ENCODE results near the gene NKAIN1.

The NKAIN1 gene

GRCh38 chr1:31241321-31241720, 1.6 kb upstream of the NKAIN1 start:
- no peak overlapping the region for H3K9ac ChIP-seq (ENCODE audit: insufficient read length)
- TF ChIP-seq EZH2 (IDR thresholded peaks at IDR 0.05) = no peak
- TF ChIP-seq POLR2AphosphoS5 (IDR thresholded peaks at IDR 0.05; ENCODE audit: borderline replicate concordance, low read depth, low read length) = no peak
- TF ChIP-seq FOXP2 (optimal IDR thresholded peaks at IDR 0.05; ENCODE audit: control extremely low read depth, extremely low read length, insufficient read depth) = no peak
- no peaks in the 10 kb centered on the region for H3K36me3 ChIP-seq (ENCODE audit: insufficient read depth, low read length)
- H3K27ac ChIP-seq = no peak overlapping the region
- H3K9me3 ChIP-seq (ENCODE audit: low read depth, low read length) = no peaks in the 10 kb centered on the region
- H3K4me3 ChIP-seq = no peak overlapping the region
- no peak for DNase-seq (ENCODE audit: low read depth, low spot score)

- Histone ChIP-seq H3K27ac (no peak overlapping the region), H3K9me3 (ENCODE audit: low read depth, low read length) (no peaks in the 10 kb centered on the region), H3K4me3 (peak overlapping the region; percentile 53), H3K9ac (ENCODE audit: insufficient read length) (no peak overlapping the region), H3K36me3 (ENCODE audit: insufficient read depth, low read length) (no peaks in the 10 kb centered on the region)
- DNase-seq (ENCODE audit: low read depth, low spot score) = no peak
- TF ChIP-seq POLR2AphosphoS5 (IDR thresholded peaks at IDR 0.05; ENCODE audit: borderline replicate concordance, low read depth, low read length) (no peak), FOXP2 (optimal IDR thresholded peaks at IDR 0.05; ENCODE audit: control extremely low read depth, extremely low read length, insufficient read depth) (no peak), EZH2 (IDR thresholded peaks at IDR 0.05) (no peak)
These were observed 587 bp downstream of the NKAIN1 start for GRCh38 chr1:31238986-31239613.

GRCh38 chr1:31238612-31238985, 1.1 kb downstream of the NKAIN1 start:
- DNase-seq (ENCODE audit: low read depth, low spot score) = no peak
- H3K4me3 ChIP-seq = no peak overlapping the region
- TF ChIP-seq POLR2AphosphoS5 (IDR thresholded peaks at IDR 0.05; ENCODE audit: borderline replicate concordance, low read depth, low read length) = no peak
- no peak for TF ChIP-seq FOXP2 (optimal IDR thresholded peaks at IDR 0.05; ENCODE audit: control extremely low read depth, extremely low read length, insufficient read depth)
- TF ChIP-seq EZH2 (IDR thresholded peaks at IDR 0.05) = no peak
- no peak overlapping the region for H3K9ac ChIP-seq (ENCODE audit: insufficient read length)
- no peak overlapping the region for H3K27ac ChIP-seq
- H3K9me3 ChIP-seq (ENCODE audit: low read depth, low read length) = no peaks in the 10 kb centered on the region
- no peaks in the 10 kb centered on the region for H3K36me3 ChIP-seq (ENCODE audit: insufficient read depth, low read length)

- no peaks in the 10 kb centered on the region for H3K36me3 ChIP-seq (ENCODE audit: insufficient read depth, low read length)
- H3K27ac ChIP-seq = no peak overlapping the region
- H3K9me3 ChIP-seq (ENCODE audit: low read depth, low read length) = no peaks in the 10 kb centered on the region
- no peak overlapping the region for H3K4me3 ChIP-seq
- no peak overlapping the region for H3K9ac ChIP-seq (ENCODE audit: insufficient read length)
- TF ChIP-seq FOXP2 (optimal IDR thresholded peaks at IDR 0.05; ENCODE audit: control extremely low read depth, extremely low read length, insufficient read depth) (no peak), EZH2 (IDR thresholded peaks at IDR 0.05) (no peak), POLR2AphosphoS5 (IDR thresholded peaks at IDR 0.05; ENCODE audit: borderline replicate concordance, low read depth, low read length) (no peak)
- no peak for DNase-seq (ENCODE audit: low read depth, low spot score)
These were observed 4.8 kb downstream of the NKAIN1 start for GRCh38 chr1:31234870-31235269.

GRCh38 chr1:31234123-31234708, 5.5 kb downstream of the NKAIN1 start:
- H3K36me3 ChIP-seq (ENCODE audit: insufficient read depth, low read length) = no peaks in the 10 kb centered on the region
- no peak overlapping the region for H3K9ac ChIP-seq (ENCODE audit: insufficient read length)
- H3K9me3 ChIP-seq (ENCODE audit: low read depth, low read length) = no peaks in the 10 kb centered on the region
- TF ChIP-seq EZH2 (IDR thresholded peaks at IDR 0.05) (no peak), FOXP2 (optimal IDR thresholded peaks at IDR 0.05; ENCODE audit: control extremely low read depth, extremely low read length, insufficient read depth) (no peak), POLR2AphosphoS5 (IDR thresholded peaks at IDR 0.05; ENCODE audit: borderline replicate concordance, low read depth, low read length) (no peak)
- H3K27ac ChIP-seq = no peak overlapping the region
- DNase-seq (ENCODE audit: low read depth, low spot score) = no peak
- H3K4me3 ChIP-seq = no peak overlapping the region

- TF ChIP-seq EZH2 (IDR thresholded peaks at IDR 0.05) (no peak), FOXP2 (optimal IDR thresholded peaks at IDR 0.05; ENCODE audit: control extremely low read depth, extremely low read length, insufficient read depth) (no peak), POLR2AphosphoS5 (IDR thresholded peaks at IDR 0.05; ENCODE audit: borderline replicate concordance, low read depth, low read length) (no peak)
- Histone ChIP-seq H3K9ac (ENCODE audit: insufficient read length) (no peak overlapping the region), H3K27ac (no peak overlapping the region), H3K9me3 (ENCODE audit: low read depth, low read length) (no peaks in the 10 kb centered on the region), H3K4me3 (no peak overlapping the region), H3K36me3 (ENCODE audit: insufficient read depth, low read length) (no peaks in the 10 kb centered on the region)
- no peak for DNase-seq (ENCODE audit: low read depth, low spot score)
These were observed 7.0 kb downstream of the NKAIN1 start for GRCh38 chr1:31232689-31233088.

- TF ChIP-seq EZH2 (IDR thresholded peaks at IDR 0.05) (no peak), POLR2AphosphoS5 (IDR thresholded peaks at IDR 0.05; ENCODE audit: borderline replicate concordance, low read depth, low read length) (no peak), FOXP2 (optimal IDR thresholded peaks at IDR 0.05; ENCODE audit: control extremely low read depth, extremely low read length, insufficient read depth) (no peak)
- no peaks in the 10 kb centered on the region for H3K36me3 ChIP-seq (ENCODE audit: insufficient read depth, low read length)
- H3K4me3 ChIP-seq = no peak overlapping the region
- H3K27ac ChIP-seq = no peak overlapping the region
- DNase-seq (ENCODE audit: low read depth, low spot score) = no peak
- no peaks in the 10 kb centered on the region for H3K9me3 ChIP-seq (ENCODE audit: low read depth, low read length)
- H3K9ac ChIP-seq (ENCODE audit: insufficient read length) = no peak overlapping the region
These were observed 7.9 kb downstream of the NKAIN1 start for GRCh38 chr1:31231802-31232201.

GRCh38 chr1:31230378-31230777, 9.3 kb downstream of the NKAIN1 start:
- Histone ChIP-seq H3K9ac (ENCODE audit: insufficient read length) (no peak overlapping the region), H3K9me3 (ENCODE audit: low read depth, low read length) (no peaks in the 10 kb centered on the region), H3K4me3 (no peak overlapping the region), H3K27ac (no peak overlapping the region), H3K36me3 (ENCODE audit: insufficient read depth, low read length) (no peaks in the 10 kb centered on the region)
- TF ChIP-seq POLR2AphosphoS5 (IDR thresholded peaks at IDR 0.05; ENCODE audit: borderline replicate concordance, low read depth, low read length) (no peak), EZH2 (IDR thresholded peaks at IDR 0.05) (no peak)
- no peak for DNase-seq (ENCODE audit: low read depth, low spot score)

GRCh38 chr1:31228986-31229385, 10.7 kb downstream of the NKAIN1 start:
- no peaks in the 10 kb centered on the region for H3K9me3 ChIP-seq (ENCODE audit: low read depth, low read length)
- TF ChIP-seq EZH2 (IDR thresholded peaks at IDR 0.05) (no peak), POLR2AphosphoS5 (IDR thresholded peaks at IDR 0.05; ENCODE audit: borderline replicate concordance, low read depth, low read length) (no peak), FOXP2 (optimal IDR thresholded peaks at IDR 0.05; ENCODE audit: control extremely low read depth, extremely low read length, insufficient read depth) (no peak)
- H3K27ac ChIP-seq = no peak overlapping the region
- H3K4me3 ChIP-seq = no peak overlapping the region
- DNase-seq (ENCODE audit: low read depth, low spot score) = no peak
- no peak overlapping the region for H3K9ac ChIP-seq (ENCODE audit: insufficient read length)
- no peaks in the 10 kb centered on the region for H3K36me3 ChIP-seq (ENCODE audit: insufficient read depth, low read length)

Measured in SK-N-MC (cell line).